HT-29 (cell line): ENCODE data around the gene SOCS4. TPM values are rescaled to one million over a fixed set of nuclear protein-coding genes. Genes with fewer than 3 reads are reported as not detected.

Experiments used
- DNase-seq: peaks from one replicate; pipeline ENCODE4 v3.0.0-alpha.2; 2015; ENCODE audit warnings: low spot score
- total RNA-seq: library from RNA; depleted of rRNA; stranded (reverse); fragments of >200 nt; shearing (Covaris generic); gene quantifications from 2 replicates; pipeline ENCODE4 v1.2.3, GENCODE V29; 2014; rRNA removed

SOCS4 gene
- total RNA-seq, 1 experiment from 2014 or later, result 5.3 TPM

- no peak for DNase-seq
Observed at GRCh38 chr14:55085060-55085660, 58.1 kb downstream of the SOCS4 start.

DNA sequence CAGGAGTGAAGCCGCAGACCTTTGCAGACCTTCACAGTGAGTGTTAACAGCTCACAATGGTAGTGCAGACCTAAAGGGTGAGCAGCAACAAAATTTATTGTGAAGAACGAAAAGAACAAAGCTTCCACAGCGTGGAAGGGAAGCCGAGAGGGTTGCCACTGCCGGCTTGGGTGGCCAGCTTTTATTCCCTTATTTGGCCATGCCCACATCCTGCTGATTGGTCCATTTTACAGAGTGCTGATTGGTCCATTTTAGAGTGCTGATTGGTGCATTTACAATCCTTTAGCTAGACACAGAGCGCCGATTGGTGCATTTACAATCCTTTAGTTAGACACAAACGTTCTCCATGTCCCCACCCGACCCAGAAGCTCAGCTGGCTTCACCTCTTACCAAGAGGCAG, 59.9 kb downstream of the SOCS4 start:
- DNase-seq, result no peak

DNA sequence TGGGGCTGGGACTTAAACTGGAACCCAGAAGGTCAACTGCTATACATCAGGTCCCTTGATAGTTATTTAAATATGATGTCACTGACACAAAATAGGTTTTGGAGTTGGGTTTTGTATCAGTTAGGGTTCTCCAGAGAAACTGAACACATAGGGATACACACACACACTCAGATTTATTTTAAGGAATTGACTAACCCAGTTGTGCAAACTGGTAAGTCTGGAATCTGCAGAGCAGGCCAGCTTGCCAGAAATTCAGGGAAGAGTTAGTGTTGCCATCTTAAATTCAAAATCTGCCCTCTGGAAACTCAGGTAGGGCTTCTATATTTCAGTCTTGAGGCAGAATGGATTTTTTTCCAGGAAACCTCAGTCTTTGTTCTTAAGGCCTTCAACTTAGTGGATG, 61.3 kb downstream of the SOCS4 start:
- no peak for DNase-seq

GRCh38 chr14:55092341-55092740, 65.3 kb downstream of the SOCS4 start:
- no peak for DNase-seq

DNA sequence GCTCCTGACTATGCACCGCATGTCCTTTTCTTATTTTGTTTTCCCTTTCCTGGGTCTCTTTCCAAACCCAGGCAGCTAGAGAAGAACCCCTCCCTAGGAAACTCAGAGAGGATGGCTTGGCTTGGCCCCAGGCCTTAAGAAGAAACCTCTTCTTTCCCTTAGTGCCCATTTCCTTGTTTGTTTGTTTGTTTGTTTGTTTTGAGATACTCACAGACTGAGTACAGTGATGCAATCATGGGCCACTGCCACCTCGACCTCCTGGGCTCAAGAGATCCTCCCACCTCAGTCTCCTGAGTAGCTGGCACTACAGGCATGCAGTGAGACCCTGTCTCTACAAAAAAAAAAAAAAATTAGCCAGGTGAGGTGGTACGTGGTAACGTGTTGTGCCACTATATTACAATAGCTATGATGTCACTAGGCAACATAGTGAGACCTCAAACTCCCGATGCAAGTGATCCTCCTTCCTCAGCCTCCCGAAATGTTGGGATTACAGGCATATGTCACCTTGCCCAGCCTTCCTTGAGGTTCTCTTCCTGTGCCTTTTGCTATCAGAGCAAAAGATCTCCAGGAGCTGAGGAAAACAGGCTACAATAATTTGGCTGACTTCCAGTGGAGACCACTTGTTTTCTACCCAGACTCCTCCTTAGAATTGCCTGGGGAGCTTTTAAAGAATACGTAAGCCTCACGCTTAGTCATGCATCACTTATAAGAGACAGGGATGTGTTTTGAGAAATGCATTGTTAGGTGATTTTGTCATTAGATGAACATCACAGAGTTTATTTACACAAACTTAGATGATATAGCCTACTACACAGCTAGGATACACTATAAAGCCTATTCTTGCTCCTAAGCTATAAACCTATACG, 67.5 kb downstream of the SOCS4 start:
- DNase-seq, result no peak

- DNase-seq, result peak; percentile 60
Observed at GRCh38 chr14:55097881-55098560, 71.0 kb downstream of the SOCS4 start.

DNA sequence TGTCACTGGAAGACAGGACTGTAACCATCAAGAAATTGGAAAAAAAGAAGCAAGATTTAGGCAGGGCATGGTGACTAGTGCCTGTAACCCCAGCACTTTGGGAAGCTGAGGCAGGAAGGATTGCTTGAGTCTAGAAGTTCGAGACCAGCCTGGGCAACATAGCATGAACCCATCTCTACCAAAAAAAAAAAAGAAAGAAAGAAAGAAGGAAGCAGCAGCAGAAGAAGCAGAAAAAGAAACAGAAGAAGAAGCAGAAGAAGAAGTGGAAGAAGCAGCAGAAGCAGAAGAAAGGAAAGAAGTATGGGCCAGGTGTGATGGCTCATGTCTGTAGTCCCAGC, 71.5 kb downstream of the SOCS4 start:
- no peak for DNase-seq

Other genes starting within 250 kb of the SOCS4 start
- gene GCH1, start 124.4 kb upstream of the SOCS4 start, total RNA-seq, result 11.5 and 11.8 TPM in 2 replicates
- gene WDHD1, start 137 bp upstream of the SOCS4 start, total RNA-seq, result 4.3 and 5.0 TPM in 2 replicates
- 15.9 and 29.5 TPM in 2 replicates for gene MAPK1IP1L, start 24.4 kb downstream of the SOCS4 start, total RNA-seq
- 165 and 178 TPM in 2 replicates for gene LGALS3, start 102.0 kb downstream of the SOCS4 start, total RNA-seq
- gene DLGAP5, start 164.3 kb downstream of the SOCS4 start, total RNA-seq, result 12.7 and 14.1 TPM in 2 replicates
- 9.9 and 10.7 TPM in 2 replicates for gene FBXO34, start 244.2 kb downstream of the SOCS4 start, total RNA-seq